H1 (cell line): ENCODE results near the gene CUL9. TPM values are rescaled to one million over a fixed set of nuclear protein-coding genes. Genes with fewer than 3 reads are reported as not detected.

Source experiments
- CTCF ChIA-PET: fragments of 300-600 bp; sonication (Branson Sonifier 250); formaldehyde crosslinking; loops from one replicate; lab custom pipeline; 2021; ENCODE audit not compliant: partially characterized antibody; lab: Charles Lee
- POLR2A ChIA-PET: fragments of 300-600 bp; sonication (Branson Sonifier 250); formaldehyde crosslinking; loops from one replicate; lab custom pipeline; 2021; ENCODE audit warnings: inconsistent platforms; ENCODE audit not compliant: partially characterized antibody; lab: Charles Lee
- DNase-seq, 2 experiments: peaks; one replicate each; pipeline versions ENCODE4 v3.0.0 to v3.0.0-alpha.2; 2010 to 2022; ENCODE audit warnings: low spot score in 2 of 2, low read depth in 1 of 2, mixed read lengths in 1 of 2
- FAIRE-seq: peaks from 2 replicates; lab custom pipeline; 2011; peaks lifted over from hg19 to GRCh38; lab: Jason Lieb, UNC
- H2AFZ ChIP-seq: 2 replicates; pipeline ENCODE4 v1.8.1; 2012; ENCODE audit warnings: low read length, inconsistent platforms
- H2AK5ac ChIP-seq: 2 replicates; pipeline ENCODE4 v1.6.1; 2013; ENCODE audit warnings: low read depth, low read length
- H2BK120ac ChIP-seq: replicated peaks from 2 replicates; pipeline ENCODE3; 2013; ENCODE audit warnings: low read depth, low read length, inconsistent platforms
- H2BK12ac ChIP-seq: 2 replicates; pipeline ENCODE4 v1.6.1; 2013; ENCODE audit warnings: low read depth, low read length
- H2BK15ac ChIP-seq: 2 replicates; pipeline ENCODE4 v1.6.1; 2013; ENCODE audit warnings: low read length
- H2BK20ac ChIP-seq: 2 replicates; pipeline ENCODE4 v1.6.1; 2013; ENCODE audit warnings: low read length
- H2BK5ac ChIP-seq: 2 replicates; pipeline ENCODE4 v1.6.1; 2013; ENCODE audit warnings: low read depth, low read length
- H3K14ac ChIP-seq: 2 replicates; pipeline ENCODE4 v1.6.1; 2013; ENCODE audit warnings: inconsistent platforms; ENCODE audit not compliant: insufficient read length
- H3K18ac ChIP-seq: 2 replicates; pipeline ENCODE4 v1.6.1; 2013; ENCODE audit warnings: low read length; ENCODE audit errors: extremely low read depth
- H3K23ac ChIP-seq: 2 replicates; pipeline ENCODE4 v1.6.1; 2013; ENCODE audit warnings: inconsistent platforms; ENCODE audit not compliant: insufficient read length
- H3K23me2 ChIP-seq: 2 replicates; pipeline ENCODE4 v1.6.1; 2013; ENCODE audit warnings: low read depth, low read length
- H3K27ac ChIP-seq: 2 replicates; pipeline ENCODE4 v1.6.1; 2011; ENCODE audit warnings: low read depth, low read length, inconsistent platforms
- H3K27me3 ChIP-seq, 4 experiments: replicated peaks in 1 of 4; 1 replicate in 1 of 4; 2 replicates in 3 of 4; pipeline versions ENCODE4 v1.6.1 to v1.8.1; 2011 to 2013; ENCODE audit warnings: low read length in 3 of 4, mild to moderate bottlenecking in 3 of 4, inconsistent platforms in 2 of 4, mixed read lengths in 2 of 4, moderate library complexity in 1 of 4; ENCODE audit not compliant: control insufficient read depth in 3 of 4, insufficient read depth in 3 of 4; ENCODE audit errors: extremely low read depth in 1 of 4
- H3K36me3 ChIP-seq, 4 experiments: 2 replicates each; pipeline versions ENCODE4 v1.6.1 to v1.8.1; 2011 to 2013; ENCODE audit warnings: mild to moderate bottlenecking in 4 of 4, low read length in 3 of 4, moderate library complexity in 2 of 4, control low read depth in 1 of 4, inconsistent platforms in 1 of 4; ENCODE audit not compliant: insufficient read depth in 4 of 4, control insufficient read depth in 2 of 4
- H3K4ac ChIP-seq: replicated peaks from 2 replicates; pipeline ENCODE3; 2013; ENCODE audit warnings: low read length, low read depth, mixed read lengths, inconsistent platforms; ENCODE audit not compliant: insufficient read length
- H3K4me1 ChIP-seq, 4 experiments: replicated peaks in 1 of 4; 1 replicate in 1 of 4; 2 replicates in 3 of 4; pipeline versions ENCODE4 v1.6.1 to v1.8.1; 2011 to 2013; ENCODE audit warnings: low read length in 3 of 4, inconsistent platforms in 2 of 4, mixed read lengths in 1 of 4; ENCODE audit not compliant: insufficient read depth in 4 of 4, control insufficient read depth in 3 of 4
- H3K4me2 ChIP-seq, 2 experiments: 2 replicates each; pipeline versions ENCODE4 v1.6.1 to v1.8.1; 2011 to 2013; ENCODE audit warnings: low read depth in 2 of 2, low read length in 2 of 2, control low read depth in 1 of 2, inconsistent platforms in 1 of 2, mild to moderate bottlenecking in 1 of 2; ENCODE audit not compliant: insufficient read depth in 1 of 2
- H3K4me3 ChIP-seq, 4 experiments: fragments of 200-600, 300-600 bp in 1 of 4; sonication (generic), shearing (Covaris generic), sonication (Bioruptor Twin) in 1 of 4; 2 replicates each; pipeline versions ENCODE4 v1.5.1 to v1.8.1; 2011 to 2016; ENCODE audit warnings: low read length in 4 of 4, low read depth in 3 of 4, control low read depth in 2 of 4, inconsistent platforms in 2 of 4, mild to moderate bottlenecking in 2 of 4, mixed read lengths in 1 of 4, moderate library complexity in 1 of 4; ENCODE audit not compliant: insufficient read depth in 2 of 4; ENCODE audit errors: extremely low read depth in 1 of 4
- H3K56ac ChIP-seq: replicated peaks from 2 replicates; pipeline ENCODE3; 2013; ENCODE audit warnings: low read depth, mild to moderate bottlenecking, mixed read lengths, low read length, inconsistent platforms; ENCODE audit not compliant: insufficient read length
- H3K79me1 ChIP-seq: 2 replicates; pipeline ENCODE4 v1.6.1; 2013; ENCODE audit warnings: low read depth, low read length, control low read depth
- H3K79me2 ChIP-seq, 2 experiments: 2 replicates each; pipeline versions ENCODE4 v1.6.1 to v1.8.1; 2012 to 2013; ENCODE audit warnings: low read length in 2 of 2, mild to moderate bottlenecking in 2 of 2, inconsistent platforms in 1 of 2; ENCODE audit not compliant: insufficient read depth in 2 of 2, control insufficient read depth in 1 of 2
- H3K9ac ChIP-seq, 4 experiments: replicated peaks in 1 of 4; 1 replicate in 1 of 4; 2 replicates in 3 of 4; pipeline versions ENCODE4 v1.6.1 to v1.8.1; 2011 to 2013; ENCODE audit warnings: low read depth in 3 of 4, low read length in 3 of 4, control low read depth in 2 of 4, mild to moderate bottlenecking in 2 of 4, moderate library complexity in 2 of 4, inconsistent platforms in 1 of 4; ENCODE audit errors: extremely low read depth in 1 of 4
- H3K9me3 ChIP-seq, 2 experiments: 2 replicates each; pipeline versions ENCODE4 v1.6.1 to v1.8.1; 2012 to 2013; ENCODE audit warnings: mild to moderate bottlenecking in 2 of 2, moderate library complexity in 2 of 2, control low read depth in 1 of 2, inconsistent platforms in 1 of 2, low read depth in 1 of 2, low read length in 1 of 2, mixed read lengths in 1 of 2; ENCODE audit not compliant: insufficient read depth in 2 of 2
- H4K20me1 ChIP-seq, 2 experiments: replicated peaks in 1 of 2; 2 replicates each; pipeline versions ENCODE3 to v1.8.1; 2011 to 2013; ENCODE audit warnings: inconsistent platforms in 2 of 2, low read length in 2 of 2, mild to moderate bottlenecking in 1 of 2; ENCODE audit not compliant: insufficient read depth in 2 of 2, control insufficient read depth in 1 of 2
- H4K5ac ChIP-seq: 2 replicates; pipeline ENCODE4 v1.6.1; 2013; ENCODE audit warnings: low read length, low read depth, mixed read lengths, inconsistent platforms; ENCODE audit not compliant: insufficient read length
- H4K8ac ChIP-seq: 2 replicates; pipeline ENCODE4 v1.8.0; 2013; ENCODE audit warnings: mild to moderate bottlenecking, moderate library complexity, low read length, inconsistent platforms; ENCODE audit not compliant: insufficient read depth; ENCODE audit errors: extremely low read depth
- H4K91ac ChIP-seq: replicated peaks from 2 replicates; pipeline ENCODE3; 2013; ENCODE audit warnings: low read length, mixed read lengths, inconsistent platforms; ENCODE audit not compliant: insufficient read length
- CREB1 ChIP-seq: IDR thresholded peaks from 2 replicates; pipeline ENCODE4 v1.6.1; 2012; ENCODE audit warnings: inconsistent platforms
- KDM1A ChIP-seq: fragments of 200-600, 300-600 bp; sonication (generic); IDR thresholded peaks from 2 replicates; pipeline ENCODE4 v1.7.1; 2016; ENCODE audit warnings: mild to moderate bottlenecking, low read length, borderline replicate concordance
- POLR2A ChIP-seq, 2 experiments: IDR thresholded peaks; 1 replicate in 1 of 2; 2 replicates in 1 of 2; pipeline ENCODE4 v1.6.1; 2011; ENCODE audit warnings: low read depth in 2 of 2, low read length in 2 of 2, mild to moderate bottlenecking in 2 of 2; ENCODE audit errors: control extremely low read depth in 1 of 2
- RBBP5 ChIP-seq: IDR thresholded peaks from 2 replicates; pipeline ENCODE4 v1.7.1; 2012; ENCODE audit warnings: low read depth, mild to moderate bottlenecking, inconsistent platforms, low read length, moderate library complexity, borderline replicate concordance
- YY1 ChIP-seq: IDR thresholded peaks from 2 replicates; pipeline ENCODE4 v1.6.1; 2011; ENCODE audit warnings: low read depth, mild to moderate bottlenecking, low read length
- WGBS, 2 experiments: shearing (Covaris generic) in 1 of 2; methylation state at CpG; one replicate each; pipeline versions ENCODE4 v1.1.6 to v1.1.7; 2013 to 2015; ENCODE audit warnings: low lambda C conversion rate in 2 of 2, mixed read lengths in 2 of 2, inconsistent platforms in 1 of 2, low coverage in 1 of 2, missing lambda C conversion rate in 1 of 2; ENCODE audit not compliant: insufficient replicate concordance in 2 of 2, insufficient coverage in 1 of 2, insufficient read length in 1 of 2; ENCODE audit errors: extremely low coverage in 1 of 2, missing lambda C conversion rate in 1 of 2; 5-methylcytosine and 5-hydroxymethylcytosine counted together
- polyA plus RNA-seq, 7 experiments: library from polyadenylated mRNA; depleted of rRNA in 3 of 7; stranded (reverse) in 5 of 7; unstranded in 2 of 7; fragments of >200 nt in 5 of 7; fragments of 200-250 nt in 2 of 7; gene quantifications; 1 replicate in 5 of 7; 2 replicates in 1 of 7; 4 replicates in 1 of 7; pipeline versions ENCODE4 v1.2.1 to v1.2.3, GENCODE V29; 2011 to 2013; ENCODE audit warnings: missing spikeins in 2 of 7, mixed read lengths in 2 of 7
- total RNA-seq: library from RNA; stranded (reverse); fragmentation: NEBNext Ultra II Directional; extraction: Animal tissue kit (Norgen Biotek cat#: 25700); gene quantifications from 2 replicates; pipeline ENCODE4 v1.2.1, GENCODE V29; 2021

The CUL9 gene
- total and polyA plus RNA-seq, 2 of the 8 experiments (the other 6 are each of a cell fraction or from before 2014, with no cell fraction given) = 7.7 to 9.8 TPM

- H3K14ac ChIP-seq = no peak within 1 kb of the TSS
- H3K9me3 ChIP-seq = no peaks in the 10 kb centered on the region
- no peak within 1 kb of the TSS for H2AFZ ChIP-seq
- H3K18ac ChIP-seq = no peak within 1 kb of the TSS
- FAIRE-seq = no peak
- peak within 1 kb of the TSS; percentile 12 to 46 (median 30) for H3K4me3 ChIP-seq
- H3K4me2 ChIP-seq = peak within 1 kb of the TSS; percentile 25 to 69; a peak in 3 of 4 replicates
- peaks cover 0 to 4% of the 10 kb centered on the region in 2 experiments for H4K20me1 ChIP-seq
- H3K4ac ChIP-seq = no peak within 1 kb of the TSS
- TF ChIP-seq POLR2A (IDR thresholded peaks at IDR 0.05; ENCODE audit: control extremely low read depth in 1 of 2, low read depth in 2 of 2, low read length in 2 of 2) (no peak), RBBP5 (no peak), KDM1A (peak; percentile 88), YY1 (peak; percentile 42; the same call in 1 of the 2 replicates), CREB1 (peak; percentile 99)
- no peak within 1 kb of the TSS for H2BK20ac ChIP-seq
- H2BK15ac ChIP-seq = no peak within 1 kb of the TSS
- no peak within 1 kb of the TSS for H3K9ac ChIP-seq
- H3K79me2 ChIP-seq = no peaks in the 10 kb centered on the region
- H4K91ac ChIP-seq = no peak within 1 kb of the TSS
- H3K79me1 ChIP-seq = no peaks in the 10 kb centered on the region
- peak within 1 kb of the TSS; percentile 43; the same call in 1 of the 2 replicates for H4K8ac ChIP-seq
- peaks cover 12% of the 10 kb centered on the region; the same call in 1 of the 2 replicates for H3K23me2 ChIP-seq
- H3K4me1 ChIP-seq = peaks cover 2 to 8% (median 5%) of the 10 kb centered on the region in 4 experiments
- H4K5ac ChIP-seq = no peak within 1 kb of the TSS
- no peak within 1 kb of the TSS for H3K27ac ChIP-seq
- peak in 1 of 2 experiments; percentile 83 for DNase-seq
- no peak within 1 kb of the TSS for H2BK5ac ChIP-seq
- no peaks in the 10 kb centered on the region for H3K36me3 ChIP-seq
- POLR2A ChIA-PET = no interaction called here
- H3K27me3 ChIP-seq = peaks cover 13 to 51% (median 43%) of the 10 kb centered on the region in 4 experiments
- peak within 1 kb of the TSS; percentile 50; the same call in 1 of the 2 replicates for H2BK12ac ChIP-seq
- 22 to 100% methylated on average over 2 to 20 of the region's 47 CpGs for WGBS, 2 experiments
- CTCF ChIA-PET = interaction anchor here (3.3 kb wide), 1 partner anchor 14 kb away, joined by 17 read pairs; the partner anchor contains the start of gene DNPH1
- no peak within 1 kb of the TSS for H2BK120ac ChIP-seq
- H3K23ac ChIP-seq = no peak within 1 kb of the TSS
- H2AK5ac ChIP-seq = no peak within 1 kb of the TSS
- H3K56ac ChIP-seq = no peak within 1 kb of the TSS
Observed at GRCh38 chr6:43242908-43243663, 61.1 kb downstream of the CUL9 start, which contains the start of gene TTBK1. Gene TTBK1 (plus strand): TSS chr6:43243481. CDS start chr6:43246661, 3,180 bp downstream.
